HG03045 (cell line): ENCODE data around the gene TMEM63C.

Source experiments
- ATAC-seq: cut with Tn5 transposase; IDR thresholded peaks from one replicate; pipeline ENCODE4 v1.9.1; 2021; ENCODE audit warnings: mild to moderate bottlenecking, moderate library complexity; ENCODE audit not compliant: unreplicated experiment

TMEM63C gene, protein sequence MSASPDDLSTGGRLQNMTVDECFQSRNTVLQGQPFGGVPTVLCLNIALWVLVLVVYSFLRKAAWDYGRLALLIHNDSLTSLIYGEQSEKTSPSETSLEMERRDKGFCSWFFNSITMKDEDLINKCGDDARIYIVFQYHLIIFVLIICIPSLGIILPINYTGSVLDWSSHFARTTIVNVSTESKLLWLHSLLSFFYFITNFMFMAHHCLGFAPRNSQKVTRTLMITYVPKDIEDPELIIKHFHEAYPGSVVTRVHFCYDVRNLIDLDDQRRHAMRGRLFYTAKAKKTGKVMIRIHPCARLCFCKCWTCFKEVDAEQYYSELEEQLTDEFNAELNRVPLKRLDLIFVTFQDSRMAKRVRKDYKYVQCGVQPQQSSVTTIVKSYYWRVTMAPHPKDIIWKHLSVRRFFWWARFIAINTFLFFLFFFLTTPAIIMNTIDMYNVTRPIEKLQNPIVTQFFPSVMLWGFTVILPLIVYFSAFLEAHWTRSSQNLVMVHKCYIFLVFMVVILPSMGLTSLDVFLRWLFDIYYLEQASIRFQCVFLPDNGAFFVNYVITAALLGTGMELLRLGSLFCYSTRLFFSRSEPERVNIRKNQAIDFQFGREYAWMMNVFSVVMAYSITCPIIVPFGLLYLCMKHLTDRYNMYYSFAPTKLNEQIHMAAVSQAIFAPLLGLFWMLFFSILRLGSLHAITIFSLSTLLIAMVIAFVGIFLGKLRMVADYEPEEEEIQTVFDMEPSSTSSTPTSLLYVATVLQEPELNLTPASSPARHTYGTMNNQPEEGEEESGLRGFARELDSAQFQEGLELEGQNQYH

GRCh38 chr14:77181603-77182437 is at the start of gene TMEM63C:
TMEM63C (plus strand) TSS chr14:77181798; CDS start chr14:77218814, 37,016 bp downstream.
- ATAC-seq, result no peak

- no peak for ATAC-seq
Measured at GRCh38 chr14:77131871-77132486, 49.6 kb upstream of the TMEM63C start.

DNA sequence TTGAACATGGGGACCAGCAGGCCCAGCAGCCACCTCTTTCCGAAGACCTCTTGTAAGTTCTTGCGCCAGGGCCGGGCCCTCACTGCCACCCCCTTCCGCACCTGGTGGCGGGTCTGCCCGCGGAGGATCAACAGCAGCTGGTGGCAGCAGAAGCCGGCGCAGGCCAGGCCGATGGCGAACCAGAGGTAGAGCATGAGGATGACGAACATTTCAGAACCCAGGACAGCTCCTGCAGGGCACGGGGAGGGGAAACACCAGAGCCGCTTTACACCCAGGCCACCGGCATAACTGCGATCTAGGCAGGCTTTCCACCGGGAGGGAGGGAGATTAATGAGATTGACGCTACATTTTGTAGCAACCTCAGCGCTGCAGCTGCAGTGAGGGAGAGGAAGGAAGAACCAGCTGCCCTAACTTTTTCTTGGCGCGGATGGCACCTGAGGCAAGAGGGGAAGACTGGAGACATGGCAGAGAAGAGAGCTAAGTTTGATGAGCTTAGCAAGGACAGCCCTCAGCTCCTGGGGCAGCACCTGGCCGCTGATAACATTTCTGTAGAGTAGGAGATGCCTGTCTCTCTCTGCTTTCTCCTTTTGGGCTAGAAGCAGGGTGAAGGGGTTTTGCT is 47.8 kb upstream of the TMEM63C start:
- ATAC-seq, result peak; percentile 66

- ATAC-seq, result no peak
Measured at GRCh38 chr14:77139022-77139421, 42.6 kb upstream of the TMEM63C start.

DNA sequence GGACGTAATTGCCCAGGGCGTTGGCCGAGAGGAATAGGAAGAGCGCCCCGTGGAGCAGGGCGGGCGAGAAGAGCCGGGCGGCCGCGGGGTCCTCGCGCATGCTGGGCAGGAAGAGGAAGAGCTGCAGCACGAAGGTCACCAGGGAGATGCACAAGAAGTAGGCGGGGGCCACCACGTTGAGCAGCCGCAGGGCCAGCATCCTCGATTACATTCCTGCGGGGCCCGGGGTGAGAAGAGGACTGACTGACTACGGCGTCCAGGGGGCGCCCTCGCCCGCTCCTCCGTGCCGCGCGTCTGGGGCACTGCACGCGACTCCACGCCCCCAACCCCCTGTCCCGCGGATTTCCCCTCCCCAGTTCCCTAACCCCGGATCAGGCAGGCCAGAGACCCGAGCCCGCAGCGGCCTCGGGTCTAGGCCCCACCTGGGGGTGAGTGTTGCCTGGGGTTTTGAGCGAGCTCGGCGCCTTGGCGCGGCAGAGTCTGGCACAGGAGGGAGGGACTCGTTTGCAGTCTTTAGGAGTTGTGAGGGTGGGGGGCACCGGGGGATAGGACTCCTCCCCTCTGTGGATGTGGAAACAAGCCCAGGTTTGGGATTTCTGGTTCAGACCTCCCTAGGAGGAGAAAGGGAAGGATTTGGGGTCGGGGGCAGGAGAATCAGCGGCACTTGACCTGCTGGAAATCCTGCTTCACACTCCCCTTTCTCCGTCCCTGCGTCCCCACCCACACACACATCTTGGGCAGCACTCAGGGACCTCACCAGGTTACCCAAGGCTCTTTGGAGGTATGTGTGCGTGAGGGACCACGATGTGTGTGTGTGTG is 41.8 kb upstream of the TMEM63C start:
- no peak for ATAC-seq

DNA sequence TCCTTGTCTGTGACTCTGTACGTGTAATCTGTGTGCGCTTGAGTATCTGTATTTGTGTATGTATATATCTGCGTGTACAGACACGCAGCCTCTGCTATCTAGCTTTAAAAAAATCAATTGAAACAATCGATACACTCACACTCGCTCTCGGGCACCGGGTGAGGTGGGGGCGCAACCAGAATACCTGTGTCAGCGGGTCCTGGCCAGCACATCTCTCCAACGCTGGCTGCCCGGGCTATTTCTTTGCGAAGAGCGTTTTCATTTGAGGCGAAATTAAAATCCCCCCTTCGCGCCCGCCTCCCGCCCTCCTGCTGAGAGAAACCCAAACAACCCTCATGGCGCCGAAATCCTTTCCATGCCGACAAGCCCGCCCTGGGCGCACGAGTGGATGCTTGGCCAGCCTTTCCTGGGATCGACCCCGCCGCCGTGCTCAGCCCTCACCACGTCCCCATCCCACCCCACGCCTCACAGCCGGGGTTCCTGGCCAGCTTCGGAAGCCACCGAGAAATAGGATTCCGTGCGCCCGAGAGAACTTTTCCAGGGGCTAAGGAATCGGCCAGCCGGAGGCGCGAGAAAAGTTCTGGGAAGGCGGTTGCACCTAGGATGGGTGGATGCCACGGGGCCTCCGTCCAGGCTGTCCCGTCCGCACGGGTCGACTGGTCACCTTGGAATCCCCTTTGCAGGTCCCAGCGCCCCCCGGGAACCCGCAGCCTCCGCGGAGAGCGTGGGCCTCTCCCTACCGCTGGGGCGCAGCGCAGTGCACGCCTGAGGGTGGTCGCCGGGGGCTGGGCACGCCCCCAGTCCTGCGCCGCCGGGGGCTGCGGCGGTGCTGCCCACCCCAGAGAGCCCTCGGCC is 41.0 kb upstream of the TMEM63C start:
- no peak for ATAC-seq

GRCh38 chr14:77141214-77142004 is 40.2 kb upstream of the TMEM63C start, which contains the start of gene ZDHHC22:
ZDHHC22 (minus strand) TSS chr14:77141791; CDS start chr14:77139738, 2,053 bp downstream.
- ATAC-seq, result no peak

GRCh38 chr14:77142005-77142800 is 39.4 kb upstream of the TMEM63C start:
- no peak for ATAC-seq

DNA sequence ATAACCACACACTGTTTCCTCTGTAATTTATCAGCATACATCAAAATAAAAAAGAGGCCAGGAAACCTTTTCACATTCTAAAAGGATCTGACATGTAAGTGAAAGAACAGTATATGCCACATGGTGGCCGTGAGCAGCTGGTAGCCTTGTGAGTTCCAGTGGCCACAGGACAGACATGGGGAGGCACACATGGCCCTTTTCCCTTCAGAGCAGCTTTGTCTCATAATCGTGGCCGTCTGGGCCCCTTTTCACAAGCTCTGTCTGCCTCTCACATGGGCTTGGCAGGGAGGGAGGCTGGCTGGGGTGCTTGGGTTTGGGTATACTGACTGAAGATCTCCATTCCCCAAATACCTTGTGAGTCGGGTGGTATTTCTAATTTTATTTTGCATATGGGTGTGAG is 38.5 kb upstream of the TMEM63C start:
- no peak for ATAC-seq

GRCh38 chr14:77144412-77145115 is 37.0 kb upstream of the TMEM63C start:
- no peak for ATAC-seq

- ATAC-seq, result no peak
Measured at GRCh38 chr14:77145975-77146740, 35.4 kb upstream of the TMEM63C start.

DNA sequence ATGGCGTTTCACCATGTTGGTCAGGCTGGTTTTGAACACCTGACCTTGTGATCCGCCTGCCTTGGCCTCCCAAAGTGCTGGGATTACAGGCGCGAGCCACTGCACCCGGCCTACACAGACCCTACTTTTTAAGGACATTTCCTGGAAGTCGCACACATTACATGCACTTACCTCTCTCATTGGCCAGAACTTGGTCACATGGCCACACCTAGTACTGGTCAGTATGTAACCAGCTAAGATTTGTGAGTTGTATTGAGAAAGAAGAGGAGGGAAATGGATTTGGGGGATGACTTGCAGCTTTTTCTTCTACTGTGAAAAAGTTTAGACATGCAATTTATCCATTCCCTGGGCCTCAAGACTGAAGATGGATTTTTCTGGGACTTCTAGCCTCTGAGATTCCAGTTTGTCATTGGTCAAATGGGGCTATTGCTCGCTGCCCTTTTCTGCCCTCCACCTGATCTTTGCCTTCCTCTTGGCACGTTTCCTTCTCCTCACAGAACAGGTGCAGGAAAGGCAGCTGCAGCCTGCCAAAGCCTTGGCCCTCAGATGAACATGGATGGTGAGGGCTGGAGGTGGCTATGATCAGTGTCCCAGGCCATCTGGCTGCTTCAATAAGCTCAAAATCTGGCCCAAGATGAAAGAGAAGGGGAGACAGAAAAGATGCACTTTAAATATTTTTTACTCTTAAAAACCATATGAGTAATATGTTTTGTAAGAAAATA is 32.9 kb upstream of the TMEM63C start:
- ATAC-seq, result no peak

DNA sequence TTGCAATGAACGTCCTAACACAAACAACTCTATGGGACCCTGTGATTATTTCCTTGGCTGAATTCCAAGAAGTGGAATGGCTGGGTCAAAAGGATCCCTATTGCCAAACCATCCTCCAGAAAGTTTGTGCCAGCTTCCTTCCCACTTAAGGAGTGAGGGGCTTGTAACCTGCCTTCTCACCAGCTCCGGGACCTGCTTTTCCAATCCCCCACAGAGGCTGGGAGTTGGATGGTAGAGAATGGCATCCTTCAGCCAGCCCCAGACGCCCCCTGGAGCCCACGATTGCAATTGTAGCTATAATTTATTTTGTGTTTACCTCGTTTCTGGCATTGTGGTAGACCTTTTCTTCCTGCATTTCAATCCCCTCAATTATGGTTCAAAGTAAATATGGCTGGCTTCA is 30.4 kb upstream of the TMEM63C start:
- ATAC-seq, result no peak

DNA sequence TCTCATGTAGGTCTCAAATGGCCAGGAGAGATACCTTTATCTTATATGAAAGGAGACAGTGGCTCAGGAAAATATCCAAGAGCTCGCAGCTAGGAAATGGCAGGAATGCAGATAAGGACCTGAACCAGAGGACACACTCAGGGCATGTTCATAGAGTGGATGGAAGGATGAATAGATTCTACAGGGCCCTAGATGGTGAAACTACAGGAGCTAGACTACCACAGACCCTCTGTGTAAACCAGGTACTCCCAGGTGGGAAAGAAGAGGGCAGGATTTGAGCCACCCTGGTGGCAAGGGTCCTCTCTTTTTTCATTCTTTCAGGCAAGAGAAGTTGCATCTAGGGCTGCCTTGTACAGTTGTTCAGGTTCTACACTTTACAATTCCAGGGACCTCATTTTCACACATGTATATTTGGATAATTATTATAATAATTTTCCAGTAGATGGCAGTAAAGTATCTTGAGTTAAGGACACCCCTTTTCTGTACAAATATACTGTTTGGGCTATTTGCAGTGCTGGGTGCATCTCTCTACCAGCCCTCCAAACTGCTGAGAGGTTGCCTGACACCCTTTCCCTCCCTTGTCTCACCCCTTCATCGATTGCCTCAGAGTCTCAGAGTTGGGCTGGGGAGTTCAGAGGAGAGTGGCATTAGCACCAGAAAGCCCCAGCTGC is 29.5 kb upstream of the TMEM63C start:
- ATAC-seq, result no peak
